HG03060 (cell line): Measurements from ENCODE around the gene ATP2B3.

ENCODE experiments used
- ATAC-seq: cut with Tn5 transposase; IDR thresholded peaks from one replicate; pipeline ENCODE4 v1.9.1; 2021; ENCODE audit warnings: low read depth, moderate number of reproducible peaks; ENCODE audit not compliant: unreplicated experiment

Gene ATP2B3

GRCh38 chrX:153564047-153564606 is 46.7 kb downstream of the ATP2B3 start:
- no peak for ATAC-seq

- no peak for ATAC-seq
Measured at GRCh38 chrX:153565996-153566580, 48.6 kb downstream of the ATP2B3 start.

GRCh38 chrX:153568451-153569011 is 51.1 kb downstream of the ATP2B3 start:
- ATAC-seq = no peak

- no peak for ATAC-seq
Measured at GRCh38 chrX:153569475-153569874, 52.0 kb downstream of the ATP2B3 start.

- ATAC-seq = no peak
Measured at GRCh38 chrX:153571534-153571908, 54.1 kb downstream of the ATP2B3 start.

GRCh38 chrX:153572601-153573000 is 55.2 kb downstream of the ATP2B3 start:
- no peak for ATAC-seq

GRCh38 chrX:153573984-153574383 is 56.5 kb downstream of the ATP2B3 start:
- no peak for ATAC-seq

- ATAC-seq = no peak
Measured at GRCh38 chrX:153576239-153576870, 58.9 kb downstream of the ATP2B3 start.

GRCh38 chrX:153576961-153577360 is 59.5 kb downstream of the ATP2B3 start:
- ATAC-seq = no peak

- no peak for ATAC-seq
Measured at GRCh38 chrX:153578200-153578835, 60.9 kb downstream of the ATP2B3 start.

- ATAC-seq = no peak
Measured at GRCh38 chrX:153578889-153579288, 61.4 kb downstream of the ATP2B3 start.

GRCh38 chrX:153580700-153581386 is 63.4 kb downstream of the ATP2B3 start:
- no peak for ATAC-seq

- ATAC-seq = peak; percentile 87
Measured at GRCh38 chrX:153582896-153583295, 65.5 kb downstream of the ATP2B3 start.

GRCh38 chrX:153583433-153583832 is 66.0 kb downstream of the ATP2B3 start:
- no peak for ATAC-seq

GRCh38 chrX:153585827-153586226 is 68.4 kb downstream of the ATP2B3 start:
- ATAC-seq = no peak

- ATAC-seq = no peak
Measured at GRCh38 chrX:153587342-153587741, 69.9 kb downstream of the ATP2B3 start.

- ATAC-seq = no peak
Measured at GRCh38 chrX:153588021-153588781, 70.8 kb downstream of the ATP2B3 start.

- no peak for ATAC-seq
Measured at GRCh38 chrX:153588782-153589446, 71.5 kb downstream of the ATP2B3 start.
